C4-2B (cell line): ENCODE data around the gene MLLT10.

ENCODE experiments used
- H3K27ac ChIP-seq: fragments of 450-650 bp; 2 replicates; pipeline ENCODE4 v1.5.1; 2017
- CTCF ChIP-seq: fragments of 450-650 bp; conservative IDR thresholded peaks from 2 replicates; pipeline ENCODE4 v1.5.1; 2017; ENCODE audit warnings: mild to moderate bottlenecking
- ZFX ChIP-seq: fragments of 450-650 bp; IDR thresholded peaks from 2 replicates; pipeline ENCODE4 v1.6.1; 2017

The MLLT10 gene

DNA sequence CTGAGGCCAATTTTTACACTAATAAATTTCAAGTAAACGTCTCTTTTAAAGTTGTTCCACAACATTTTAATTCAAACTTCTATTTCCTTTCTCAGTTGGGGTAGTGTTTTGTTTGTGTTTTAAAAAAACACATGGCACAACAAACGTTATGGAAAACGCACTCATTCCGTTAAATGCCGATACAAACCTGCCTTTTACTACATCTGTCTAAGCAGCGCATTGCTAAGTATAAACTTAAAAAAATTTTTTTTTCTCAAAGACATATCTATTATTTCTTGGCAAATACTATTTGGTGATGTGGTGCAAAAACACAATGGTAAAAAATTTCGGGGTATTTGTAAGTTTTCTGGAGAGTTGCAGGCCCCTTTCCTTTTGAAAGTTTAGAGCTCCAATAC, 9.9 kb upstream of the MLLT10 start:
- TF ChIP-seq ZFX (no peak), CTCF (no peak)
- no peak overlapping the region for H3K27ac ChIP-seq

DNA sequence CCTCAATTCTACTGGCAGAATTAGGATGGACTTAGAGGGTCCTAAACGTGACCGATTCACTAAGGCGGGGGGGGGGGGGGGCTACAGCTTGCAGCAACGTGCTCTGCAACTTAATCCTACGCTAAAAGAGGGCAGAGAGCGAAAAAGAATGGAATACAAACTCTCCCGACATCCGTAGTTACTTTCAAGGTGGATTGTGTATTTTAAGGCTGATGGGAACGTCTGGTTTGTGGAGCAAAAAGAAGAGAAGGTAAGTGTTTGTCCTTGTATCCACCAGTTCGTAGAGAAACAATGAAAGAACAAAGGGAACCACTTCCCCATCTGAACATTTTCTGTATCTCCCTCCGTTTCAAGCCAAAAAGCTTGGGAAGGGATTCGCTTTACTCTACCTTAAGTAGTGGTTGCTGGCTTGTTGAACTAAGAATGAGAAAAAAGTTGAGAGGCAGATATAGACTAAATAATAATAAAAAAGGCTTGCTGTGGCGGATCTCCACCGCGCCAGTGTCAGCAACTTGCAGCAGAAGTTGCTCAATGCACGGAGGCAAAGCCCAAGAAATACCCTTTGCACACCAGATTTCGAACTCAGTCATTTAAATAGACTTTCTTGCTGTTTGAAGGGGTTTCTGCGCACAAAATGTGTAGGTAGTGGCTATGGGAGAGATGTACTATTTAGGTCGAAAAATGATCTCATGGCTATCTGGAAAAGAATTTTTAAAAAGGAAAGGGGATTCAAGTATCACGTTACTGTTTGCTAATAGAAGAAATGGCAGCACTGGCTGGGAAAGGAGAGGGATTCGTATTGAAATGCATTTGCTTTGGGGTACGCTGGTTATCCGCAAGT, 9.3 kb upstream of the MLLT10 start:
- TF ChIP-seq ZFX (no peak), CTCF (no peak)
- peak overlapping the region; percentile 71; the same call in 1 of the 2 replicates for H3K27ac ChIP-seq

- H3K27ac ChIP-seq = peak within 1 kb of the TSS; percentile 71
- peak; percentile 71; the same call in 1 of the 2 replicates for TF ChIP-seq ZFX
- TF ChIP-seq CTCF = no peak
Measured at GRCh38 chr10:21525367-21526187, 8.5 kb upstream of the MLLT10 start, which contains the start of gene SKIDA1. TSS of gene SKIDA1 (minus strand) at chr10:21525682. CDS start at chr10:21517822, 7,860 bp downstream.

DNA sequence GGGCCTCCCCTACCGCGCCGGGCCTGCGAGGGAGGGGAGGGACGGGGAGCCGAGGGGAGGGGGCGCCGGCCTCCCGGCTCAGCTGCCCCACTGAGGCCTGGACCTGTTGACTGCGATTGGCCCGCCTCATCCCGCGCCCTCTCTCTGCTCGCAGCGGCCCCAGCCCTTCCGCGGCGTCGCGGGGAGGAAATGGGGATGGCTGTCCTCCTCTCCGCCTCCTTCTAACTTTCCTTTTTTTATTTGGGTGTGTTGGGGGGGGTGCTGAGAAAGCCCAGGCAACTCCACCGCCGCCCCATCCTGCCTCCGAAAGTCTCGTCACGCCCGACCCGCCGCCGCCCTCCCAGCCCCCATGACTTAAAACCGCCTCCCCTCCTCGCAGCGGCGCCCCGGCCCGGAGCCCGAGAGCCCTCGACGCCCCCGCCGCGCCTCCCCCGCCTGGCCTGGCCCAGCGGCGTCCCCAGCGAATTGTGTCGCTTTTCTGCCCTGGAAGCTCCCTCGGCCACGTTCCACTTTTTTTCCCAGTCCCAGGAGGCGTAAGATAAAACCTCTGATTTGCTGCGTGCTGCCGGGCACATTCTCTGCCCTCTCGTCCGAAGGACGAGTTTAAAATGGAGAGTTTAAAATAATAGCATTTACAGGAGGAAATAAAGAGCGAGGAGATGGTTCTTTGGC, 7.7 kb upstream of the MLLT10 start:
- TF ChIP-seq ZFX = peak; percentile 16
- no peak for TF ChIP-seq CTCF
- H3K27ac ChIP-seq = peak overlapping the region; percentile 71

GRCh38 chr10:21526860-21527597, 7.0 kb upstream of the MLLT10 start:
- no peak overlapping the region for H3K27ac ChIP-seq
- TF ChIP-seq ZFX (no peak), CTCF (no peak)

- TF ChIP-seq CTCF = no peak
- TF ChIP-seq ZFX = no peak
- H3K27ac ChIP-seq = no peak overlapping the region
Measured at GRCh38 chr10:21527598-21528235, 6.3 kb upstream of the MLLT10 start.
